ENCODE results near the gene PISD.
"Not testable (repeated sequence)": the region's sequence is repeated elsewhere in the genome, so short reads cannot be mapped to it uniquely, and the experiment has no call there.

Gene PISD

GRCh38 chr22:31661851-31662667, at the start of gene PISD:
Gene PISD, minus strand, starts transcription at chr22:31662215. Its CDS starts 7 bp downstream, at chr22:31662208.
- peak; percentile 98 for DNase-seq

GRCh38 chr22:31711226-31711625, 49.2 kb upstream of the PISD start:
- not testable (repeated sequence) for DNase-seq

GRCh38 chr22:31707519-31707918, 45.5 kb upstream of the PISD start:
- DNase-seq, result no peak

GRCh38 chr22:31695423-31695822, 33.4 kb upstream of the PISD start:
- no peak for DNase-seq

GRCh38 chr22:31694046-31694445, 32.0 kb upstream of the PISD start:
- not testable (repeated sequence) for DNase-seq

GRCh38 chr22:31692186-31692886, 30.3 kb upstream of the PISD start:
- DNase-seq, result no peak

- no peak for DNase-seq
Measured at GRCh38 chr22:31691408-31691807, 29.4 kb upstream of the PISD start.

- DNase-seq, result no peak
Measured at GRCh38 chr22:31683181-31684105, 21.4 kb upstream of the PISD start.

- no peak for DNase-seq
Measured at GRCh38 chr22:31682751-31683150, 20.7 kb upstream of the PISD start.

GRCh38 chr22:31681349-31682345, 19.6 kb upstream of the PISD start:
- DNase-seq, result no peak

GRCh38 chr22:31680861-31681341, 18.9 kb upstream of the PISD start:
- DNase-seq, result no peak

- no peak for DNase-seq
Measured at GRCh38 chr22:31678748-31679147, 16.7 kb upstream of the PISD start.

GRCh38 chr22:31676700-31677099, 14.7 kb upstream of the PISD start:
- peak; percentile 97 for DNase-seq

- DNase-seq, result not testable (repeated sequence)
Measured at GRCh38 chr22:31674219-31674618, 12.2 kb upstream of the PISD start.

GRCh38 chr22:31668849-31669248, 6.8 kb upstream of the PISD start:
- not testable (repeated sequence) for DNase-seq

GRCh38 chr22:31662668-31663037, 638 bp upstream of the PISD start:
- DNase-seq, result no peak

GRCh38 chr22:31660860-31661341, 1.1 kb downstream of the PISD start:
- peak; percentile 76 for DNase-seq

- no peak for DNase-seq
Measured at GRCh38 chr22:31659246-31659645, 2.8 kb downstream of the PISD start.

- no peak for DNase-seq
Measured at GRCh38 chr22:31654408-31654807, 7.6 kb downstream of the PISD start.

GRCh38 chr22:31653944-31654343, 8.1 kb downstream of the PISD start:
- DNase-seq, result no peak

- no peak for DNase-seq
Measured at GRCh38 chr22:31652911-31653684, 8.9 kb downstream of the PISD start.

All from activated CD4-positive, alpha-beta T cell treated with anti-CD3 and anti-CD28 coated beads for 48 hours (primary cell).